PC-9 (cell line): Measurements from ENCODE around the gene PHRF1. TPM values are rescaled to one million over a fixed set of nuclear protein-coding genes. Genes with fewer than 3 reads are reported as not detected.

ENCODE experiments used
- BruUV-seq: library from RNA; stranded (reverse); fragments of 400-500 nt; replicated peaks from 2 replicates; lab custom pipeline; 2021; lab: Mats Ljungman, UMichigan
- CTCF ChIA-PET: fragments of 300-600 bp; sonication (Branson Sonifier 250); formaldehyde crosslinking; loops from one replicate; lab custom pipeline; 2022; ENCODE audit warnings: antibody characterized with exemption; lab: Charles Lee
- POLR2A ChIA-PET: fragments of 300-600 bp; sonication (Branson Sonifier 250); formaldehyde crosslinking; loops from one replicate; lab custom pipeline; 2022; ENCODE audit warnings: antibody characterized with exemption; ENCODE audit not compliant: unreplicated experiment; lab: Charles Lee
- DNase-seq, 2 experiments: peaks; one replicate each; pipeline versions ENCODE4 v3.0.0 to v3.0.0-alpha.2; 2015 to 2022; ENCODE audit warnings: mixed read lengths in 1 of 2
- H2AFZ ChIP-seq: fragments of 200-600 bp; sonication (generic); 2 replicates; pipeline ENCODE4 v1.8.1; 2017; ENCODE audit warnings: antibody characterized with exemption
- H3F3A ChIP-seq: fragments of 200-600 bp; sonication (generic); 2 replicates; pipeline ENCODE4 v1.8.1; 2017; ENCODE audit warnings: antibody characterized with exemption, mild to moderate bottlenecking, low read depth; ENCODE audit not compliant: insufficient read depth
- H3K27ac ChIP-seq: fragments of 200-600 bp; sonication (generic); 2 replicates; pipeline ENCODE4 v1.6.1; 2016; ENCODE audit warnings: mixed run types
- H3K27me3 ChIP-seq: fragments of 200-600 bp; sonication (generic); 2 replicates; pipeline ENCODE4 v1.6.1; 2016; ENCODE audit warnings: low read depth, mixed run types; ENCODE audit not compliant: insufficient read depth
- H3K36me3 ChIP-seq: fragments of 200-600 bp; sonication (generic); 2 replicates; pipeline ENCODE4 v1.6.1; 2016; ENCODE audit warnings: low read depth, mixed run types
- H3K4me1 ChIP-seq: fragments of 200-600 bp; sonication (generic); replicated peaks from 2 replicates; pipeline ENCODE4 v1.6.1; 2016; ENCODE audit warnings: mixed run types; ENCODE audit not compliant: insufficient read depth
- H3K4me2 ChIP-seq: fragments of 200-600 bp; sonication (generic); 2 replicates; pipeline ENCODE4 v1.6.1; 2017; ENCODE audit warnings: mixed run types
- H3K4me3 ChIP-seq: fragments of 200-600 bp; sonication (generic); 2 replicates; pipeline ENCODE4 v1.6.1; 2016; ENCODE audit warnings: mixed run types
- H3K79me2 ChIP-seq: fragments of 200-600 bp; sonication (generic); 2 replicates; pipeline ENCODE4 v1.6.1; 2017; ENCODE audit warnings: low read depth, mixed run types
- H3K9me2 ChIP-seq: fragments of 200-600 bp; sonication (generic); 2 replicates; pipeline ENCODE4 v1.8.1; 2017; ENCODE audit warnings: mild to moderate bottlenecking; ENCODE audit not compliant: insufficient read depth
- H3K9me3 ChIP-seq: fragments of 200-600 bp; sonication (generic); 2 replicates; pipeline ENCODE4 v1.8.1; 2016; ENCODE audit warnings: low read depth; ENCODE audit not compliant: insufficient read depth
- H4K20me1 ChIP-seq: fragments of 200-600 bp; sonication (generic); 2 replicates; pipeline ENCODE4 v1.8.1; 2017; ENCODE audit not compliant: insufficient read depth
- CTCF ChIP-seq: fragments of 200-600 bp; sonication (generic); conservative IDR thresholded peaks from 2 replicates; pipeline ENCODE4 v1.6.1; 2017; ENCODE audit warnings: mixed run types, antibody characterized with exemption, mild to moderate bottlenecking, moderate library complexity
- EZH2 ChIP-seq: fragments of 200-600 bp; sonication (generic); IDR thresholded peaks from 2 replicates; pipeline ENCODE4 v1.8.0; 2017; ENCODE audit warnings: antibody characterized with exemption, low read depth
- intact Hi-C: fragments of 100-400 bp; cut with micrococcal nuclease; formaldehyde crosslinking; loops from one replicate; pipeline ENCODE4 v1.10.0; 2022; ENCODE audit not compliant: unreplicated experiment
- total RNA-seq: library from RNA; stranded (reverse); gene quantifications from 2 replicates; pipeline ENCODE4 v1.2.3, GENCODE V29; 2021

The PHRF1 gene
- total RNA-seq, 1 experiment from 2014 or later: 21.7 TPM

- Histone ChIP-seq H3K4me1 (no peaks in the 10 kb centered on the region), H3K27me3 (no peaks in the 10 kb centered on the region), H3K9me3 (no peaks in the 10 kb centered on the region), H3K36me3 (no peaks in the 10 kb centered on the region), H3F3A (peaks cover 8% of the 10 kb centered on the region), H3K4me2 (no peak overlapping the region), H2AFZ (no peak overlapping the region), H3K9me2 (no peaks in the 10 kb centered on the region), H3K4me3 (no peak overlapping the region), H3K79me2 (no peaks in the 10 kb centered on the region), H3K27ac (no peak overlapping the region), H4K20me1 (no peaks in the 10 kb centered on the region)
- DNase-seq: no peak
- TF ChIP-seq CTCF: no peak
- TF ChIP-seq EZH2: no peak
- no TSS peak for BruUV-seq
- ChIA-PET CTCF (no interaction called here), POLR2A (no interaction called here)
- intact Hi-C loops: no loop called here
Measured at GRCh38 chr11:540583-541432, 35.5 kb upstream of the PHRF1 start.

- POLR2A ChIA-PET: no interaction called here
- no peak overlapping the region for H3K4me2 ChIP-seq
- H3K36me3 ChIP-seq: no peaks in the 10 kb centered on the region
- intact Hi-C loops: no loop called here
- no peak overlapping the region for H2AFZ ChIP-seq
- H3K4me1 ChIP-seq: no peaks in the 10 kb centered on the region
- no peaks in the 10 kb centered on the region for H3K79me2 ChIP-seq
- no peaks in the 10 kb centered on the region for H4K20me1 ChIP-seq
- CTCF ChIA-PET: no interaction called here
- H3K27ac ChIP-seq: no peak overlapping the region
- H3K27me3 ChIP-seq: no peaks in the 10 kb centered on the region
- TF ChIP-seq EZH2: no peak
- no peak for TF ChIP-seq CTCF
- no peaks in the 10 kb centered on the region for H3K9me2 ChIP-seq
- no peak for DNase-seq
- peaks cover 3% of the 10 kb centered on the region for H3F3A ChIP-seq
- no TSS peak for BruUV-seq
- H3K9me3 ChIP-seq: no peaks in the 10 kb centered on the region
- H3K4me3 ChIP-seq: no peak overlapping the region
Measured at GRCh38 chr11:541433-541885, 34.8 kb upstream of the PHRF1 start.

GRCh38 chr11:544817-545166, 31.5 kb upstream of the PHRF1 start:
- Histone ChIP-seq H3K9me2 (no peaks in the 10 kb centered on the region), H3K4me2 (no peak overlapping the region), H3K9me3 (no peaks in the 10 kb centered on the region), H4K20me1 (no peaks in the 10 kb centered on the region), H3K36me3 (no peaks in the 10 kb centered on the region), H3K4me1 (no peaks in the 10 kb centered on the region), H3K79me2 (no peaks in the 10 kb centered on the region), H3F3A (no peaks in the 10 kb centered on the region), H3K4me3 (no peak overlapping the region), H2AFZ (no peak overlapping the region), H3K27me3 (no peaks in the 10 kb centered on the region), H3K27ac (no peak overlapping the region)
- DNase-seq: no peak
- no peak for TF ChIP-seq EZH2
- TF ChIP-seq CTCF: no peak
- no TSS peak for BruUV-seq
- intact Hi-C loops: no loop called here
- ChIA-PET POLR2A (no interaction called here), CTCF (no interaction called here)
